HG03378 (cell line): ENCODE data around the gene AREG.
A peak's percentile ranks its signal among the peaks of the same experiment; 100 is the strongest.

ENCODE experiments used
- ATAC-seq: cut with Tn5 transposase; IDR thresholded peaks from one replicate; pipeline ENCODE4 v1.9.1; 2021; ENCODE audit warnings: mild to moderate bottlenecking, moderate library complexity; ENCODE audit not compliant: unreplicated experiment

The AREG gene

GRCh38 chr4:74456056-74456744 lies 11.3 kb downstream of the AREG start:
- ATAC-seq = no peak

GRCh38 chr4:74456849-74457395 lies 12.0 kb downstream of the AREG start:
- no peak for ATAC-seq

- ATAC-seq = no peak
Observed at GRCh38 chr4:74460833-74461232, 15.9 kb downstream of the AREG start.

GRCh38 chr4:74463123-74463522 lies 18.2 kb downstream of the AREG start:
- no peak for ATAC-seq

GRCh38 chr4:74464291-74464690 lies 19.4 kb downstream of the AREG start:
- no peak for ATAC-seq

GRCh38 chr4:74466242-74466641 lies 21.3 kb downstream of the AREG start:
- no peak for ATAC-seq

GRCh38 chr4:74471264-74471663 lies 26.3 kb downstream of the AREG start:
- no peak for ATAC-seq

- ATAC-seq = no peak
Observed at GRCh38 chr4:74473155-74473811, 28.3 kb downstream of the AREG start.

- ATAC-seq = no peak
Observed at GRCh38 chr4:74474345-74475090, 29.6 kb downstream of the AREG start.

- no peak for ATAC-seq
Observed at GRCh38 chr4:74475091-74475800, 30.3 kb downstream of the AREG start.

GRCh38 chr4:74475946-74476345 lies 31.0 kb downstream of the AREG start:
- no peak for ATAC-seq

- no peak for ATAC-seq
Observed at GRCh38 chr4:74479009-74479408, 34.1 kb downstream of the AREG start.

- ATAC-seq = no peak
Observed at GRCh38 chr4:74480267-74480666, 35.3 kb downstream of the AREG start.

GRCh38 chr4:74481891-74482609 lies 37.1 kb downstream of the AREG start:
- ATAC-seq = no peak

GRCh38 chr4:74483226-74483911 lies 38.4 kb downstream of the AREG start:
- no peak for ATAC-seq

GRCh38 chr4:74486905-74487304 lies 42.0 kb downstream of the AREG start:
- ATAC-seq = no peak

- no peak for ATAC-seq
Observed at GRCh38 chr4:74487771-74488170, 42.8 kb downstream of the AREG start.

- ATAC-seq = no peak
Observed at GRCh38 chr4:74490736-74491135, 45.8 kb downstream of the AREG start.

GRCh38 chr4:74499986-74500781 lies 55.2 kb downstream of the AREG start:
- peak; percentile 90 for ATAC-seq
